IMR-90 (cell line): ENCODE data around the gene ZNF280A.

Source experiments
- RAD21 ChIP-seq: IDR thresholded peaks from 2 replicates; pipeline ENCODE4 v1.6.1; 2012; ENCODE audit warnings: low read length, improper control_type of control experiment
- TF ChIP-seq, protein P1 (sequence below): conservative IDR thresholded peaks from 2 replicates; pipeline ENCODE4 v1.5.1; 2012; ENCODE audit warnings: mild to moderate bottlenecking, low read depth, low read length, improper control_type of control experiment

DNA sequence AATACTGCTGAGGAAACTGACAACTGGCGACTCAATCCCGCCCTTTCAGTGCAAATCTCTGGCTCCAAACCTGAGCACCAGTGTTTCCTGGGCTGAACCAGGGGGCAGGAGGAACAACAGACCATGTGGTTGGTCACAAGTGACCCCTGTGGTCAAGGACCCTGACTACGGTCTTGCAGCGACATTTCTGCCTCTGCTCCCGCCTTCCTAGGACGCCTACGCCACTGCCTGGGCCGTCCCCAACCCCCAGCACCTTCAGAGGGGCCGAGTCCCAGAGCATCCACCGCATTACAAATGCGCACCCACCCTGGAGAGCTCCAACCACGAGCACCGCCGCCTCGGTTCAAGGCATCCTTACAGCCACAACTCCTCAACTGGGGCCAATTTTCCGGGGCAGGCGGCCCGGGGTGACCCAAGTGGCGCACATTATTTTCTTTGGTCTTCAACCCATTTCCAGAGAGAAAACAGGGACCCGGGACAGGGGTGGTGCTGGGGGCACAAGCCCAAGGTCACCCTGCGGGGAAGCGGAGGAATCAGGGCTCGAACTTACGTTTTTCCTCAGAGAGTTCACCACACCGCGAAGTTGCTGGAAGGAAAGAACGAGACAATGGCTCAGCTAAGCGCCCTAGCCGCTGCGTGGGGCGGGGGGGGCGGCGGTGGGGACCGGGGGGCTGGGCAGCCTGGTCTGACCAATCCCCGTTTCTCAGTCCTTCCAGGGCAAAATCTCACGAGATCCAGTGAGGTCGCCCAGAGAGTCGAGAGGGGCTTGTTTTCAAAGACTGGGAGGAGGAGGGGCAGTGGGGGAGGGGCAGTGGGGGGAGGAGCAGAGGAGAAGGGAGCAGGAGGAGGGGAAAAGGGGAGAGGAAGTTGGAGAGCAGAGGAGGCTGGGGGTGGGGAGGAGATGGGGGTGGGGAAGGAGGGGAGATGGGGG is 37.2 kb upstream of the ZNF280A start:
- no peak for TF ChIP-seq RAD21
- TF ChIP-seq, protein P1, sequence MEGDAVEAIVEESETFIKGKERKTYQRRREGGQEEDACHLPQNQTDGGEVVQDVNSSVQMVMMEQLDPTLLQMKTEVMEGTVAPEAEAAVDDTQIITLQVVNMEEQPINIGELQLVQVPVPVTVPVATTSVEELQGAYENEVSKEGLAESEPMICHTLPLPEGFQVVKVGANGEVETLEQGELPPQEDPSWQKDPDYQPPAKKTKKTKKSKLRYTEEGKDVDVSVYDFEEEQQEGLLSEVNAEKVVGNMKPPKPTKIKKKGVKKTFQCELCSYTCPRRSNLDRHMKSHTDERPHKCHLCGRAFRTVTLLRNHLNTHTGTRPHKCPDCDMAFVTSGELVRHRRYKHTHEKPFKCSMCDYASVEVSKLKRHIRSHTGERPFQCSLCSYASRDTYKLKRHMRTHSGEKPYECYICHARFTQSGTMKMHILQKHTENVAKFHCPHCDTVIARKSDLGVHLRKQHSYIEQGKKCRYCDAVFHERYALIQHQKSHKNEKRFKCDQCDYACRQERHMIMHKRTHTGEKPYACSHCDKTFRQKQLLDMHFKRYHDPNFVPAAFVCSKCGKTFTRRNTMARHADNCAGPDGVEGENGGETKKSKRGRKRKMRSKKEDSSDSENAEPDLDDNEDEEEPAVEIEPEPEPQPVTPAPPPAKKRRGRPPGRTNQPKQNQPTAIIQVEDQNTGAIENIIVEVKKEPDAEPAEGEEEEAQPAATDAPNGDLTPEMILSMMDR = no peak
